CD1c-positive myeloid dendritic cell (primary cell): ENCODE measurements around the gene TMSB15A.
"Not testable (repeated sequence)": the region's sequence is repeated elsewhere in the genome, so short reads cannot be mapped to it uniquely, and the experiment has no call there.

Source experiments
- DNase-seq: peaks from one replicate; pipeline ENCODE4 v3.0.0-alpha.2; 2016; ENCODE audit errors: extremely low spot score

The TMSB15A gene

GRCh38 chrX:102515975-102516941, at the start of gene TMSB15A:
TMSB15A (minus strand) TSS chrX:102516739.
- DNase-seq: peak; percentile 15

DNA sequence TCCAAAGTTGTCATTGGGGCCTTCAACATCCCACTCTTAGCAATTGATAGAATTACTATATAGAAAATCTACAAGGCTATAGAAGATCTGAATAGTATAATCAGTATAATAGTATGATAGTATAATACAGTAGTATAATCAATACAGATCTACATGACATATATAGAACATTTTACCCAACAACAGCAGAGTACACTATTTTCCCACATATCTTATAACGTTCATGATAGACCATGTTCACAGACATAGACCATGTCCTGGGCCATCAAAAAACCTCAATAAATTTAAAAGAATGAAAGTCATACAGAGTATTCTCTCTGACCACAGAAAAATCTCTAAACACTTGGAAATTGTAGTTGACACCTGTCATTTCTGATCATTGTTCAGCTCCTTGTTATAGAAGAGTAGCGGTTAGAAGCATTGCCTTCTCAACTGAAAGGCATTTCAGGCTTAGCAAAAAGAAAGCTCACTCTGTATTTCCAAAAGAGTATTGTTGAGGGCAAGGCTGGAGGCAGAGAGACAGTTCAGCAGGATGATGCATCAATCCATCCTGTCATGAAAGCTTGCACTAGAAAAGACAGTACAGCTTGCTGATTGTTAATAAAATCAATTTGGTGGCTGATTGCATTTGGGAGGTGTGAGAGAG, 44.0 kb upstream of the TMSB15A start:
- DNase-seq: no peak

DNA sequence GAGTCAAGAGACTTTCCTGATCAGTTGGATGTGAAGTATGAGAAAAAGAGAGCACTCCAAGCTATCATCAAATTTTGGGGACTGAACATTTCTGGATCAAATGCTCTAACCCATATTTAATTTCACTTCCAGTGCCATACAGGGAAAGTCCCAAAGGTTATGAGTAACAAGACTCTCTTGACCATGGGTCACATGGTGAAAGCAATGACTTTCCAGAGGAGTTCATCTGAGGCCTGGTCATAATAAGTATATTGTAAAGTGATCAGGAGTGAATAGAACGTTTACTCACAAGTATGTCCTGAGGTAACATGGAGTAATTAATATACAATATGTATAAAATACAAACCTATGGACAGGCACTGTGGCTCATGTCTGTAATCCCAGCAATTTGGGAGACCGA, 42.1 kb upstream of the TMSB15A start:
- DNase-seq: no peak

GRCh38 chrX:102548231-102548630, 31.7 kb upstream of the TMSB15A start:
- DNase-seq: no peak

GRCh38 chrX:102546828-102547493, 30.4 kb upstream of the TMSB15A start:
- DNase-seq: no peak

DNA sequence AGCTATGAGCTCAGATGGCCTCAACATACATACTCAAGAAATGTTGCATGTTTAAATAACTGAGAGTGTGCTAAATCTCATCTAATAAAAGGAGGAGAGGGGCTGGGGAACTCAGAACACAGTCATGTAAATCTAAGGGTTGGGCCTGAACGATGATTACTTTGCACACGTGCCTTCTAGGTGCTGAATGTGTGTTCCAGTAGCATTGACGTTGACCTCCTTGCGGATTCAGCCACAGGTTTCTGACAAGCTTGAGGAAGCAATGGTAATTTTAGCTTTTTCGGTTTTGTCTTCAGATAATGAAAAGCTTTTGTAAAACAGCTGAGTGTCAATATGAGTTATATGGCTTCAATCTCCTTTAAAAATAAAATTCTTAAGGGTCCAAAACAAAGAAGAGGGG, 29.6 kb upstream of the TMSB15A start:
- not testable (repeated sequence) for DNase-seq

- no peak for DNase-seq
Measured at GRCh38 chrX:102535958-102536357, 19.4 kb upstream of the TMSB15A start.

DNA sequence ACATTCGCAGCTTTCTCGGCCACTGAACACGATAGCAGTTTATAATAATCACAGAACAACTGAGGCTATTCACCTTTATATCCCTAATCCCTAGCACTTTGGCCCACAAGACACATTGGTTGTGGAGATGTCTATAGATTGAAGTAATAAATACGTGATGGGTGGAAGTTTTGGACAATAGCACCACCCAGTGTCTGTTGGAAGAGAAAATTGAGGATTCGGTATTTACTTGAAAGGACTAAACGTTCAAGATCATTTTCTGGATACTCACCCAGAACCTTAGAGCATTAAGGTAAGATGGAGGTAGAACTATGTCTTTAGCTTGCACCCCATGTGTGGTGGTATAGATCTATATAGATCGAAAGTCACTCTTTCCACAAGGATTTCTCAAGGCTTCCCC, 787 bp upstream of the TMSB15A start:
- DNase-seq: no peak

DNA sequence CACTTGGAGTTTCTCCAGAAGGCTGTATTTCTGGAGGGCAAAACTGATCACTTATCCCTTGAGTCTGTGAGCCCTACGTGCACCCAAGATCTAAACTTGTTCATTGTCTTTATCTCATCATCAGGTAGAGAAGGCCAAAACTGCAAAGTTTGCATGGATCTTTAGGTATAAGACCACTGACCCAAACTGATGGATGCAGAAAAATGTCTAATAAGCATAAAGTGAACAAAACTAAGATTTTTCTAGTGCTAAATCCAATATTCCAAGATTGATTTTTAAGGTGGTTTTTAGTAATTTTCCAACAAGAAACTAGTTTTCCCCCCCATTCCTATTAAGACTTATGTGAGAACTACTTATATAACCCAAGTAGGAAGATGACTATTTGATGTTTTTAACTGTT, 2.0 kb downstream of the TMSB15A start:
- no peak for DNase-seq

DNA sequence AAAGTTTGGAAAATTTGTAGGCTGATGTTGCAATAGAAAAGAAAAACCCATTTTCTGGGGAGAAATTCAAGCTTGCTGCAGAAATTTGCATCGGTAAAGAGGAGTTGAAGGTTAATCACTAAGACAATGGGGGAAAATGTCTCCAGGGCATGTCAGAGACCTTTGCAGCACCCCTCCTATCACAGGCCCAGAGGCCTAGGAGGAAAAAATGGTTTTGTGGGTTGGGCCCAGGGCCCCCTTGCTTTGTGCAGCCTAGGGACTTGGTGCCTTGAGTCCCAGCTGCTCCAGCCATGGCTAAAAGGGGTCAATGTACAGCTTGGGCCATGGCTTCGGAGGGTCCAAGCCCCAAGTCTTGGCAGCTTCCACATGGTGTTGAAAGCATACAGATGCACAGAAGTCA, 17.8 kb downstream of the TMSB15A start:
- DNase-seq: no peak

- no peak for DNase-seq
Measured at GRCh38 chrX:102491766-102492165, 24.8 kb downstream of the TMSB15A start.

DNA sequence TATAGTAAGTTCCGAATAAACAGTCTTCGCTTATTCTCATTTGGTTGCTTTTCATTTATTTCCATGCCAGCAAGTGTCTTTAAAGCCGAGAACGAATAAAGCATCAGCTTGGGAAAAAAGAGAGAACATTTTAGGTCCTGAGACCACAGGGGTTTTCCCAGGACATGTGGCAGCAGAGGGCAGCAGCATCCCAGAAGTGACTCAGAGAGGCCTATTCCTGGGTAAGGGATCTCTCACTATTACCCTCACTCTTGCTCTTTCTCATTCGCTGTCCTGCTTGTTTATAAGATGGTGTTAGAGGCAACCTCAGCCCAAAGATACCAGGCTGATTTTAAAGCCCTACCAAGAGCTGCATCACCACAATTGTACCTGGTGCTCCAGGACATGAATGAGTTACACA, 37.8 kb downstream of the TMSB15A start:
- DNase-seq: not testable (repeated sequence)

DNA sequence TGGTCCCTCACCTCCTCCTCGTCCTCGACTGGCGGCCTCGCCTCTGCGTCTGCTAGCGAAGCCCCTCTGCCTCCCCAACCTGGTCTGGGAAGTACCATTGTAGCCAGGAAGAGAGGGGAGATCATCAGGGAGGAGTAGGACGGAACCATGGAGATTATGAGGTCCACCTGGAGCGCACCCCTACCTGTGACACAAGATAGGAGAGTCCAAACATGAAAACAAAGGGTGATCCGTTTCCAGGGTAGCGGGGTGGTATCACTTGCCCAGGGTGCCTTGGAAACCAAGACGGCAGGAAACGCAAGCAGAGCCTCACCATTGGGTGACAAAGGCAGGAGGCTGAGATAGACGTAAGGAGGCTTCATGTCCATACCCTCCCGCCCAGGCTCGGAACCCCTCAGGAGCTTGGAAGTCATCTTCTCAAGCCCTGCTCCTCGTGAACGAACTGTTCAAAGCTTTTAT, 44.7 kb downstream of the TMSB15A start, which contains the start of gene TCP11X2:
TCP11X2 (minus strand) TSS at position 51 of the 459 bp plus-strand sequence.
- DNase-seq: not testable (repeated sequence)

GRCh38 chrX:102470215-102470614, 46.3 kb downstream of the TMSB15A start:
- not testable (repeated sequence) for DNase-seq
